Measurements from ENCODE around the gene WSB1.

Gene WSB1

GRCh38 chr17:27363326-27363725, 69.4 kb downstream of the WSB1 start:
- DNase-seq: no peak
